ENCODE results near the gene SLC35E1. TPM values are rescaled to one million over a fixed set of nuclear protein-coding genes. Genes with fewer than 3 reads are reported as not detected.

Gene SLC35E1
- total and polyA plus RNA-seq, 2 experiments from 2014 or later = 17.0 to 30.3 TPM

DNA sequence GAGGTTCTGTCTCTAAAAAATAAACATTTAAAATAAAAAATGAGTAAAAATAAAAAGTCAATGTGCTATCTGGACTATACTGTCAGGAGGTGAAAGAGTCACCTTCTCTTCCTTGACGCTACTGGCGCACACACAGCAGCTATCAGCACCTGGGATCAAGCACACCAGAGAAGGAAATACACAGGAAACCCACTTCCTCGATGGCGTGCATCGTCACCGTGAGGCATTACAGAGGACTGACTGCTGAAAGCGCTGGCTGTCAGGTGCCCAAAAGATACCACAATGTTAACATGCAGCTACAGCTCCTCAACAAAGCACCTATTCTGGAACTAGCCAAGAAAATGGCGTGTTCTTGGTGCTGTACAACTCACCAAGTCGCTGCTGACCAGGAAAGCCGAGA lies 6.1 kb downstream of the SLC35E1 start:
- H3K4me3 ChIP-seq = no peak overlapping the region
- no peaks in the 10 kb centered on the region; the same call in 2 of the 3 replicates for H3K4me1 Mint-ChIP-seq
- no peak overlapping the region for H3K4me2 ChIP-seq
- H3F3A ChIP-seq (replicated peaks; ENCODE audit: low read depth) = peaks cover 12% of the 10 kb centered on the region; the same call in 1 of the 2 replicates
- peaks cover 59% of the 10 kb centered on the region for H3K36me3 Mint-ChIP-seq (ENCODE audit: low read depth)
- peaks cover 19% of the 10 kb centered on the region for H3K36me3 ChIP-seq (ENCODE audit: insufficient read depth)
- no peak for ATAC-seq
- no peak overlapping the region for H3K27ac ChIP-seq (ENCODE audit: low read depth)
- H3K27me3 ChIP-seq (ENCODE audit: insufficient read depth) = no peaks in the 10 kb centered on the region
- peaks cover 26% of the 10 kb centered on the region for H3K79me2 ChIP-seq (replicated peaks; ENCODE audit: insufficient read depth)
- TF ChIP-seq NANOG (IDR thresholded peaks at IDR 0.05; ENCODE audit: borderline replicate concordance) (no peak), CREB1 (CRISPR knock-in tag; IDR thresholded peaks at IDR 0.05; ENCODE audit: low read depth) (no peak), ZNF331 (CRISPR knock-in tag; IDR thresholded peaks at IDR 0.05; ENCODE audit: low read depth) (no peak), EZH2 (IDR thresholded peaks at IDR 0.05; ENCODE audit: low read depth, unreplicated experiment) (no peak), ZNF114 (CRISPR knock-in tag; IDR thresholded peaks at IDR 0.05) (no peak), STAT1 (IDR thresholded peaks at IDR 0.05; ENCODE audit: unreplicated experiment) (no peak), POLR2AphosphoS5 (IDR thresholded peaks at IDR 0.05; ENCODE audit: low read depth) (no peak), CTCF (conservative IDR thresholded peaks at IDR 0.05; ENCODE audit: low read depth in 2 of 2) (no peak), JUNB (IDR thresholded peaks at IDR 0.05; ENCODE audit: unreplicated experiment) (no peak), EZH2phosphoT487 (IDR thresholded peaks at IDR 0.05; ENCODE audit: unreplicated experiment) (no peak)
- TF ChIP-seq, protein P1, sequence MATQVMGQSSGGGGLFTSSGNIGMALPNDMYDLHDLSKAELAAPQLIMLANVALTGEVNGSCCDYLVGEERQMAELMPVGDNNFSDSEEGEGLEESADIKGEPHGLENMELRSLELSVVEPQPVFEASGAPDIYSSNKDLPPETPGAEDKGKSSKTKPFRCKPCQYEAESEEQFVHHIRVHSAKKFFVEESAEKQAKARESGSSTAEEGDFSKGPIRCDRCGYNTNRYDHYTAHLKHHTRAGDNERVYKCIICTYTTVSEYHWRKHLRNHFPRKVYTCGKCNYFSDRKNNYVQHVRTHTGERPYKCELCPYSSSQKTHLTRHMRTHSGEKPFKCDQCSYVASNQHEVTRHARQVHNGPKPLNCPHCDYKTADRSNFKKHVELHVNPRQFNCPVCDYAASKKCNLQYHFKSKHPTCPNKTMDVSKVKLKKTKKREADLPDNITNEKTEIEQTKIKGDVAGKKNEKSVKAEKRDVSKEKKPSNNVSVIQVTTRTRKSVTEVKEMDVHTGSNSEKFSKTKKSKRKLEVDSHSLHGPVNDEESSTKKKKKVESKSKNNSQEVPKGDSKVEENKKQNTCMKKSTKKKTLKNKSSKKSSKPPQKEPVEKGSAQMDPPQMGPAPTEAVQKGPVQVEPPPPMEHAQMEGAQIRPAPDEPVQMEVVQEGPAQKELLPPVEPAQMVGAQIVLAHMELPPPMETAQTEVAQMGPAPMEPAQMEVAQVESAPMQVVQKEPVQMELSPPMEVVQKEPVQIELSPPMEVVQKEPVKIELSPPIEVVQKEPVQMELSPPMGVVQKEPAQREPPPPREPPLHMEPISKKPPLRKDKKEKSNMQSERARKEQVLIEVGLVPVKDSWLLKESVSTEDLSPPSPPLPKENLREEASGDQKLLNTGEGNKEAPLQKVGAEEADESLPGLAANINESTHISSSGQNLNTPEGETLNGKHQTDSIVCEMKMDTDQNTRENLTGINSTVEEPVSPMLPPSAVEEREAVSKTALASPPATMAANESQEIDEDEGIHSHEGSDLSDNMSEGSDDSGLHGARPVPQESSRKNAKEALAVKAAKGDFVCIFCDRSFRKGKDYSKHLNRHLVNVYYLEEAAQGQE (IDR thresholded peaks at IDR 0.05; ENCODE audit: unreplicated experiment) = no peak
- TF ChIP-seq, protein P2, sequence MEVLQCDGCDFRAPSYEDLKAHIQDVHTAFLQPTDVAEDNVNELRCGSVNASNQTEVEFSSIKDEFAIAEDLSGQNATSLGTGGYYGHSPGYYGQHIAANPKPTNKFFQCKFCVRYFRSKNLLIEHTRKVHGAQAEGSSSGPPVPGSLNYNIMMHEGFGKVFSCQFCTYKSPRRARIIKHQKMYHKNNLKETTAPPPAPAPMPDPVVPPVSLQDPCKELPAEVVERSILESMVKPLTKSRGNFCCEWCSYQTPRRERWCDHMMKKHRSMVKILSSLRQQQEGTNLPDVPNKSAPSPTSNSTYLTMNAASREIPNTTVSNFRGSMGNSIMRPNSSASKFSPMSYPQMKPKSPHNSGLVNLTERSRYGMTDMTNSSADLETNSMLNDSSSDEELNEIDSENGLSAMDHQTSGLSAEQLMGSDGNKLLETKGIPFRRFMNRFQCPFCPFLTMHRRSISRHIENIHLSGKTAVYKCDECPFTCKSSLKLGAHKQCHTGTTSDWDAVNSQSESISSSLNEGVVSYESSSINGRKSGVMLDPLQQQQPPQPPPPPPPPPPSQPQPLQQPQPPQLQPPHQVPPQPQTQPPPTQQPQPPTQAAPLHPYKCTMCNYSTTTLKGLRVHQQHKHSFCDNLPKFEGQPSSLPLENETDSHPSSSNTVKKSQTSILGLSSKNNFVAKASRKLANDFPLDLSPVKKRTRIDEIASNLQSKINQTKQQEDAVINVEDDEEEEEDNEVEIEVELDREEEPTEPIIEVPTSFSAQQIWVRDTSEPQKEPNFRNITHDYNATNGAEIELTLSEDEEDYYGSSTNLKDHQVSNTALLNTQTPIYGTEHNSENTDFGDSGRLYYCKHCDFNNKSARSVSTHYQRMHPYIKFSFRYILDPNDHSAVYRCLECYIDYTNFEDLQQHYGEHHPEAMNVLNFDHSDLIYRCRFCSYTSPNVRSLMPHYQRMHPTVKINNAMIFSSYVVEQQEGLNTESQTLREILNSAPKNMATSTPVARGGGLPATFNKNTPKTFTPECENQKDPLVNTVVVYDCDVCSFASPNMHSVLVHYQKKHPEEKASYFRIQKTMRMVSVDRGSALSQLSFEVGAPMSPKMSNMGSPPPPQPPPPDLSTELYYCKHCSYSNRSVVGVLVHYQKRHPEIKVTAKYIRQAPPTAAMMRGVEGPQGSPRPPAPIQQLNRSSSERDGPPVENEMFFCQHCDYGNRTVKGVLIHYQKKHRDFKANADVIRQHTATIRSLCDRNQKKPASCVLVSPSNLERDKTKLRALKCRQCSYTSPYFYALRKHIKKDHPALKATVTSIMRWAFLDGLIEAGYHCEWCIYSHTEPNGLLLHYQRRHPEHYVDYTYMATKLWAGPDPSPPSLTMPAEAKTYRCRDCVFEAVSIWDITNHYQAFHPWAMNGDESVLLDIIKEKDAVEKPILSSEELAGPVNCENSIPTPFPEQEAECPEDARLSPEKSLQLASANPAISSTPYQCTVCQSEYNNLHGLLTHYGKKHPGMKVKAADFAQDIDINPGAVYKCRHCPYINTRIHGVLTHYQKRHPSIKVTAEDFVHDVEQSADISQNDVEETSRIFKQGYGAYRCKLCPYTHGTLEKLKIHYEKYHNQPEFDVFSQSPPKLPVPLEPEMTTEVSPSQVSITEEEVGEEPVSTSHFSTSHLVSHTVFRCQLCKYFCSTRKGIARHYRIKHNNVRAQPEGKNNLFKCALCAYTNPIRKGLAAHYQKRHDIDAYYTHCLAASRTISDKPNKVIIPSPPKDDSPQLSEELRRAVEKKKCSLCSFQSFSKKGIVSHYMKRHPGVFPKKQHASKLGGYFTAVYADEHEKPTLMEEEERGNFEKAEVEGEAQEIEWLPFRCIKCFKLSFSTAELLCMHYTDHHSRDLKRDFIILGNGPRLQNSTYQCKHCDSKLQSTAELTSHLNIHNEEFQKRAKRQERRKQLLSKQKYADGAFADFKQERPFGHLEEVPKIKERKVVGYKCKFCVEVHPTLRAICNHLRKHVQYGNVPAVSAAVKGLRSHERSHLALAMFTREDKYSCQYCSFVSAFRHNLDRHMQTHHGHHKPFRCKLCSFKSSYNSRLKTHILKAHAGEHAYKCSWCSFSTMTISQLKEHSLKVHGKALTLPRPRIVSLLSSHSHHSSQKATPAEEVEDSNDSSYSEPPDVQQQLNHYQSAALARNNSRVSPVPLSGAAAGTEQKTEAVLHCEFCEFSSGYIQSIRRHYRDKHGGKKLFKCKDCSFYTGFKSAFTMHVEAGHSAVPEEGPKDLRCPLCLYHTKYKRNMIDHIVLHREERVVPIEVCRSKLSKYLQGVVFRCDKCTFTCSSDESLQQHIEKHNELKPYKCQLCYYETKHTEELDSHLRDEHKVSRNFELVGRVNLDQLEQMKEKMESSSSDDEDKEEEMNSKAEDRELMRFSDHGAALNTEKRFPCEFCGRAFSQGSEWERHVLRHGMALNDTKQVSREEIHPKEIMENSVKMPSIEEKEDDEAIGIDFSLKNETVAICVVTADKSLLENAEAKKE (CRISPR knock-in tag; IDR thresholded peaks at IDR 0.05) = no peak
- TF ChIP-seq, protein P3, sequence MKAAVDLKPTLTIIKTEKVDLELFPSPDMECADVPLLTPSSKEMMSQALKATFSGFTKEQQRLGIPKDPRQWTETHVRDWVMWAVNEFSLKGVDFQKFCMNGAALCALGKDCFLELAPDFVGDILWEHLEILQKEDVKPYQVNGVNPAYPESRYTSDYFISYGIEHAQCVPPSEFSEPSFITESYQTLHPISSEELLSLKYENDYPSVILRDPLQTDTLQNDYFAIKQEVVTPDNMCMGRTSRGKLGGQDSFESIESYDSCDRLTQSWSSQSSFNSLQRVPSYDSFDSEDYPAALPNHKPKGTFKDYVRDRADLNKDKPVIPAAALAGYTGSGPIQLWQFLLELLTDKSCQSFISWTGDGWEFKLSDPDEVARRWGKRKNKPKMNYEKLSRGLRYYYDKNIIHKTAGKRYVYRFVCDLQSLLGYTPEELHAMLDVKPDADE (IDR thresholded peaks at IDR 0.05) = no peak
- no peak overlapping the region for H3K4me3 Mint-ChIP-seq
- H3K27ac Mint-ChIP-seq = no peak overlapping the region
- H2AFZ ChIP-seq = no peak overlapping the region
- peaks cover 3% of the 10 kb centered on the region; the same call in 1 of the 2 replicates for H3K4me1 ChIP-seq (ENCODE audit: insufficient read depth)
- peaks cover 2% of the 10 kb centered on the region for H3K27me3 Mint-ChIP-seq (ENCODE audit: insufficient read depth, low read depth, poor library complexity)
- no peak for DNase-seq (ENCODE audit: low spot score)
- H3K9me2 ChIP-seq (ENCODE audit: insufficient read depth) = no peaks in the 10 kb centered on the region
- peaks cover 11% of the 10 kb centered on the region for H4K20me1 ChIP-seq (replicated peaks; ENCODE audit: insufficient read depth)
- no peaks in the 10 kb centered on the region for H3K9me3 Mint-ChIP-seq
